ENCODE results near the gene TEC. TPM values are rescaled to one million over a fixed set of nuclear protein-coding genes. Genes with fewer than 3 reads are reported as not detected.
"Not testable (repeated sequence)": the region's sequence is repeated elsewhere in the genome, so short reads cannot be mapped to it uniquely, and the experiment has no call there.

The TEC gene
- total RNA-seq, 1 experiment from 2014 or later = 0.67 TPM

DNA sequence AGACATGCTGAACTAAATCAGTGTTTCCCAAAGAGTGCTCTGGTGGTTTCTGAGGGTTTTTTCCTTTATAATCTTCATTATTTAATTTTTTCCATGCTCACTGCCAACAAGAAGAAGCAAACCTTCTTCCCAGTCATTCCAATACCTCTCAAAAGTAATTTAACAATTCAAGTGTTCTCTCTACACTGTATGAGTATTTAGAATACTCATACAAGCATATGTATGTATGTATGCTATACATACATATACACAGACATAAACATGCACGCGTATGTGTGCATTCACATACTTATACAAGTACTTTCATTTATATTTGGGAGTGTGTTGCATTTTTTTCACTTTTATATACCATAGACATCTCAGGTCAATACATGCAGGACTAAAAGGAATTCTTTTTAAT is 81.2 kb downstream of the TEC start:
- no peak for ATAC-seq
- H3K36me3 ChIP-seq (ENCODE audit: control insufficient read depth, insufficient read depth, low read length) = no peaks in the 10 kb centered on the region
- POLR2A ChIA-PET = no interaction called here
- BruUV-seq (replicated peaks) = no TSS peak
- H3K27me3 ChIP-seq (ENCODE audit: control insufficient read depth, insufficient read depth, low read length) = no peaks in the 10 kb centered on the region
- no peak overlapping the region for H3K27ac ChIP-seq (ENCODE audit: low read length)
- no peaks in the 10 kb centered on the region for H3K9me3 ChIP-seq (ENCODE audit: control insufficient read depth, insufficient read depth, low read depth, low read length)
- H3K4me3 ChIP-seq (ENCODE audit: low read depth in 2 of 2, low read length in 2 of 2) = no peak overlapping the region
- TF ChIP-seq REST (IDR thresholded peaks at IDR 0.05; ENCODE audit: insufficient read depth in 1 of 2, low read depth in 2 of 2, low read length in 1 of 2) = no peak
- TF ChIP-seq, protein P1, sequence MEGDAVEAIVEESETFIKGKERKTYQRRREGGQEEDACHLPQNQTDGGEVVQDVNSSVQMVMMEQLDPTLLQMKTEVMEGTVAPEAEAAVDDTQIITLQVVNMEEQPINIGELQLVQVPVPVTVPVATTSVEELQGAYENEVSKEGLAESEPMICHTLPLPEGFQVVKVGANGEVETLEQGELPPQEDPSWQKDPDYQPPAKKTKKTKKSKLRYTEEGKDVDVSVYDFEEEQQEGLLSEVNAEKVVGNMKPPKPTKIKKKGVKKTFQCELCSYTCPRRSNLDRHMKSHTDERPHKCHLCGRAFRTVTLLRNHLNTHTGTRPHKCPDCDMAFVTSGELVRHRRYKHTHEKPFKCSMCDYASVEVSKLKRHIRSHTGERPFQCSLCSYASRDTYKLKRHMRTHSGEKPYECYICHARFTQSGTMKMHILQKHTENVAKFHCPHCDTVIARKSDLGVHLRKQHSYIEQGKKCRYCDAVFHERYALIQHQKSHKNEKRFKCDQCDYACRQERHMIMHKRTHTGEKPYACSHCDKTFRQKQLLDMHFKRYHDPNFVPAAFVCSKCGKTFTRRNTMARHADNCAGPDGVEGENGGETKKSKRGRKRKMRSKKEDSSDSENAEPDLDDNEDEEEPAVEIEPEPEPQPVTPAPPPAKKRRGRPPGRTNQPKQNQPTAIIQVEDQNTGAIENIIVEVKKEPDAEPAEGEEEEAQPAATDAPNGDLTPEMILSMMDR (IDR thresholded peaks at IDR 0.05) = no peak
- no peak for TF ChIP-seq TCF7L2 (IDR thresholded peaks at IDR 0.05; ENCODE audit: low read depth, low read length)
- TF ChIP-seq SIN3A (IDR thresholded peaks at IDR 0.05; ENCODE audit: borderline replicate concordance, insufficient read depth, low read depth, low read length) = no peak
- no peak for TF ChIP-seq POLR2AphosphoS5 (IDR thresholded peaks at IDR 0.05; ENCODE audit: low read depth, low read length)
- DNase-seq (ENCODE audit: low read depth, low spot score) = no peak
- CTCF ChIA-PET = no interaction called here
- in situ Hi-C loops (cut with HindIII; ENCODE audit: low pct_unique_long_range_greater_than_20kb, low sequenced_read_pairs) = no loop called here
- no peaks in the 10 kb centered on the region for H3K4me1 ChIP-seq (ENCODE audit: control insufficient read depth, insufficient read depth, low read length)
- intact Hi-C loops (cut with micrococcal nuclease; ENCODE audit: unreplicated experiment) = no loop called here

DNA sequence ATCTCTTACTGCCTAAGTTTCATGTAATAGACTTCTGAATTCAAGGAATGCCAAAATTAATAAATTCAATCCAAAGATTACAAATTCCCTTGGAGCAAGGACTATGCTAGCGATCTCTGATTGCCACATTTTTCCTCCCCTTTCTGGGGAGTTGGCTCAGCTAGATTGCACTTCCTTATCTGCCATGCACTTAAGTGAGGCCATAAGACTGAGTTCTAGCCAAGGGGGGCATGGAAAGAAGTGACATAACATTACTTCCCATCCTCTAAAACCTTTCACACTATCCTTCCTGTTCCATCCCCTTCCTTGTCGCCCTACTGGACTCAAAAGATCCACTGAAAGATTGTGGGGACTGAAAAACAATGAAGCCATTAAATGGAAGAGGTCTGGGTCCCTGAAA is 81.8 kb downstream of the TEC start:
- no peak for ATAC-seq
- ChIA-PET CTCF (no interaction called here), POLR2A (no interaction called here)
- Histone ChIP-seq H3K4me3 (ENCODE audit: low read depth in 2 of 2, low read length in 2 of 2) (no peak overlapping the region), H3K4me1 (ENCODE audit: control insufficient read depth, insufficient read depth, low read length) (no peaks in the 10 kb centered on the region), H3K27me3 (ENCODE audit: control insufficient read depth, insufficient read depth, low read length) (no peaks in the 10 kb centered on the region), H3K36me3 (ENCODE audit: control insufficient read depth, insufficient read depth, low read length) (no peaks in the 10 kb centered on the region), H3K27ac (ENCODE audit: low read length) (no peak overlapping the region), H3K9me3 (ENCODE audit: control insufficient read depth, insufficient read depth, low read depth, low read length) (no peaks in the 10 kb centered on the region)
- intact Hi-C loops (cut with micrococcal nuclease; ENCODE audit: unreplicated experiment) (no loop called here), in situ Hi-C loops (cut with HindIII; ENCODE audit: low pct_unique_long_range_greater_than_20kb, low sequenced_read_pairs) (no loop called here)
- no peak for TF ChIP-seq REST (IDR thresholded peaks at IDR 0.05; ENCODE audit: insufficient read depth in 1 of 2, low read depth in 2 of 2, low read length in 1 of 2)
- TF ChIP-seq POLR2AphosphoS5 (IDR thresholded peaks at IDR 0.05; ENCODE audit: low read depth, low read length) = no peak
- no peak for TF ChIP-seq TCF7L2 (IDR thresholded peaks at IDR 0.05; ENCODE audit: low read depth, low read length)
- TF ChIP-seq SIN3A (IDR thresholded peaks at IDR 0.05; ENCODE audit: borderline replicate concordance, insufficient read depth, low read depth, low read length) = no peak
- TF ChIP-seq, protein P1 (IDR thresholded peaks at IDR 0.05) = no peak
- DNase-seq (ENCODE audit: low read depth, low spot score) = no peak
- no TSS peak for BruUV-seq (replicated peaks)

- H3K4me3 ChIP-seq (ENCODE audit: low read depth in 2 of 2, low read length in 2 of 2); CTCF ChIA-PET; DNase-seq (ENCODE audit: low read depth, low spot score); H3K27ac ChIP-seq (ENCODE audit: low read length); POLR2A ChIA-PET; in situ Hi-C loops (cut with HindIII; ENCODE audit: low pct_unique_long_range_greater_than_20kb, low sequenced_read_pairs); ATAC-seq; BruUV-seq (replicated peaks); H3K9me3 ChIP-seq (ENCODE audit: control insufficient read depth, insufficient read depth, low read depth, low read length); H3K27me3 ChIP-seq (ENCODE audit: control insufficient read depth, insufficient read depth, low read length); intact Hi-C loops (cut with micrococcal nuclease; ENCODE audit: unreplicated experiment); H3K36me3 ChIP-seq (ENCODE audit: control insufficient read depth, insufficient read depth, low read length); H3K4me1 ChIP-seq (ENCODE audit: control insufficient read depth, insufficient read depth, low read length): not testable (repeated sequence)
These were observed 82.6 kb downstream of the TEC start for GRCh38 chr4:48187066-48187465.

DNA sequence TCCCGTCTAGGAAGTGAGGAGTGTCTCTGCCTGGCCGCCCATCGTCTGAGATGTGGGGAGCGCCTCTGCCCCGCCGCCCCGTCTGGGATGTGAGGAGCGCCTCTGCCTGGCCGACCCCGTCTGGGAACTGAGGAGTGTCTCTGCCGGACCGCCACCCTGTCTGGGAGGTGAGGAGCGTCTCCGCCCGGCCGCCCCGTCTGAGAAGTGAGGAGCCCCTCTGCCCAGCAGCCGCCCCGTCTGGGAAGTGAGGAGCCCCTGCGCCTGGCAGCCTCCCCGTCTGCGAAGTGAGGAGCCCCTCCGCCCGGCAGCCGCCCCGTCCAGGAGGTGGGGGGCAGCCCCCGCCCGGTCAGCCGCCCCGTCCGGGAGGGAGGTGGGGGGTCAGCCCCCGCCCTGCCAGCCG is 83.2 kb downstream of the TEC start:
- BruUV-seq (replicated peaks); ATAC-seq; H3K36me3 ChIP-seq (ENCODE audit: control insufficient read depth, insufficient read depth, low read length); POLR2A ChIA-PET; intact Hi-C loops (cut with micrococcal nuclease; ENCODE audit: unreplicated experiment); DNase-seq (ENCODE audit: low read depth, low spot score); H3K4me3 ChIP-seq (ENCODE audit: low read depth in 2 of 2, low read length in 2 of 2); H3K9me3 ChIP-seq (ENCODE audit: control insufficient read depth, insufficient read depth, low read depth, low read length); H3K4me1 ChIP-seq (ENCODE audit: control insufficient read depth, insufficient read depth, low read length); CTCF ChIA-PET; H3K27ac ChIP-seq (ENCODE audit: low read length); in situ Hi-C loops (cut with HindIII; ENCODE audit: low pct_unique_long_range_greater_than_20kb, low sequenced_read_pairs); H3K27me3 ChIP-seq (ENCODE audit: control insufficient read depth, insufficient read depth, low read length): not testable (repeated sequence)

Measured in Panc1 (cell line).